PFSK-1 (cell line): Measurements from ENCODE around the gene ZNF536.

ENCODE experiments used
- FOXP2 ChIP-seq: optimal IDR thresholded peaks from 2 replicates; pipeline ENCODE3; 2011; ENCODE audit warnings: borderline replicate concordance, control low read depth, inconsistent platforms; ENCODE audit not compliant: insufficient read depth; ENCODE audit errors: extremely low read length, extremely low read depth
- POLR2AphosphoS5 ChIP-seq: IDR thresholded peaks from 2 replicates; pipeline ENCODE4 v1.6.1; 2012; ENCODE audit warnings: low read depth, mild to moderate bottlenecking, control low read depth, low read length, moderate library complexity
- REST ChIP-seq, 2 experiments: IDR thresholded peaks; 2 replicates each; pipeline versions ENCODE4 v1.6.1 to v1.8.0; 2011 to 2012; ENCODE audit warnings: low read depth in 2 of 2, low read length in 2 of 2, control low read depth in 1 of 2, inconsistent platforms in 1 of 2, mild to moderate bottlenecking in 1 of 2, moderate library complexity in 1 of 2; ENCODE audit not compliant: insufficient read depth in 1 of 2
- SIN3A ChIP-seq: IDR thresholded peaks from 2 replicates; pipeline ENCODE4 v1.6.1; 2012; ENCODE audit warnings: mild to moderate bottlenecking, low read length, moderate library complexity, borderline replicate concordance; ENCODE audit not compliant: insufficient read depth
- TAF1 ChIP-seq: IDR thresholded peaks from 2 replicates; pipeline ENCODE4 v1.6.1; 2012; ENCODE audit warnings: low read length, control low read depth, borderline replicate concordance; ENCODE audit not compliant: insufficient read depth

ZNF536 gene

GRCh38 chr19:30338041-30338456 lies 34.1 kb upstream of the ZNF536 start:
- TF ChIP-seq FOXP2: no peak
- no peak for TF ChIP-seq TAF1
- no peak for TF ChIP-seq REST (IDR thresholded peaks at IDR 0.05; ENCODE audit: insufficient read depth in 1 of 2, low read depth in 2 of 2, low read length in 2 of 2)
- no peak for TF ChIP-seq POLR2AphosphoS5
- no peak for TF ChIP-seq SIN3A

GRCh38 chr19:30338878-30339623 lies 33.1 kb upstream of the ZNF536 start:
- no peak for TF ChIP-seq POLR2AphosphoS5
- TF ChIP-seq SIN3A: no peak
- no peak for TF ChIP-seq REST (IDR thresholded peaks at IDR 0.05; ENCODE audit: insufficient read depth in 1 of 2, low read depth in 2 of 2, low read length in 2 of 2)
- TF ChIP-seq FOXP2: no peak
- no peak for TF ChIP-seq TAF1

GRCh38 chr19:30339624-30340525 lies 32.3 kb upstream of the ZNF536 start:
- TF ChIP-seq REST (IDR thresholded peaks at IDR 0.05; ENCODE audit: insufficient read depth in 1 of 2, low read depth in 2 of 2, low read length in 2 of 2): no peak
- no peak for TF ChIP-seq TAF1
- TF ChIP-seq SIN3A: no peak
- TF ChIP-seq POLR2AphosphoS5: no peak
- no peak for TF ChIP-seq FOXP2

GRCh38 chr19:30340771-30341561 lies 31.2 kb upstream of the ZNF536 start:
- TF ChIP-seq SIN3A (no peak), TAF1 (no peak), REST (IDR thresholded peaks at IDR 0.05; ENCODE audit: insufficient read depth in 1 of 2, low read depth in 2 of 2, low read length in 2 of 2) (no peak), FOXP2 (no peak)
